Suprapubic skin (tissue), 3 donors: Measurements from ENCODE around the gene DCST2.

ENCODE experiments used
- POLR2A ChIP-seq, 2 donors: fragments of 450-650 bp; IDR thresholded peaks; one replicate each; pipeline ENCODE4 v1.6.1; 2017; ENCODE audit warnings: antibody characterized with exemption in 2 of 2, mild to moderate bottlenecking in 2 of 2, moderate library complexity in 2 of 2
- TF ChIP-seq, protein P1 (sequence below), 2 donors: fragments of 200-600 bp in 1 of 2; fragments of 450-650 bp in 1 of 2; sonication (generic) in 1 of 2; IDR thresholded peaks; one replicate each; pipeline ENCODE4 v1.5.1; 2016 to 2019; ENCODE audit warnings: antibody characterized with exemption in 2 of 2, mild to moderate bottlenecking in 1 of 2, moderate library complexity in 1 of 2

- TF ChIP-seq, protein P1, sequence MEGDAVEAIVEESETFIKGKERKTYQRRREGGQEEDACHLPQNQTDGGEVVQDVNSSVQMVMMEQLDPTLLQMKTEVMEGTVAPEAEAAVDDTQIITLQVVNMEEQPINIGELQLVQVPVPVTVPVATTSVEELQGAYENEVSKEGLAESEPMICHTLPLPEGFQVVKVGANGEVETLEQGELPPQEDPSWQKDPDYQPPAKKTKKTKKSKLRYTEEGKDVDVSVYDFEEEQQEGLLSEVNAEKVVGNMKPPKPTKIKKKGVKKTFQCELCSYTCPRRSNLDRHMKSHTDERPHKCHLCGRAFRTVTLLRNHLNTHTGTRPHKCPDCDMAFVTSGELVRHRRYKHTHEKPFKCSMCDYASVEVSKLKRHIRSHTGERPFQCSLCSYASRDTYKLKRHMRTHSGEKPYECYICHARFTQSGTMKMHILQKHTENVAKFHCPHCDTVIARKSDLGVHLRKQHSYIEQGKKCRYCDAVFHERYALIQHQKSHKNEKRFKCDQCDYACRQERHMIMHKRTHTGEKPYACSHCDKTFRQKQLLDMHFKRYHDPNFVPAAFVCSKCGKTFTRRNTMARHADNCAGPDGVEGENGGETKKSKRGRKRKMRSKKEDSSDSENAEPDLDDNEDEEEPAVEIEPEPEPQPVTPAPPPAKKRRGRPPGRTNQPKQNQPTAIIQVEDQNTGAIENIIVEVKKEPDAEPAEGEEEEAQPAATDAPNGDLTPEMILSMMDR (IDR thresholded peaks at IDR 0.05): no peak
- TF ChIP-seq POLR2A (IDR thresholded peaks at IDR 0.05): no peak
These were observed 18.3 kb upstream of the DCST2 start for GRCh38 chr1:155051777-155052398.
